ENCODE data around the gene KCP.

DNA sequence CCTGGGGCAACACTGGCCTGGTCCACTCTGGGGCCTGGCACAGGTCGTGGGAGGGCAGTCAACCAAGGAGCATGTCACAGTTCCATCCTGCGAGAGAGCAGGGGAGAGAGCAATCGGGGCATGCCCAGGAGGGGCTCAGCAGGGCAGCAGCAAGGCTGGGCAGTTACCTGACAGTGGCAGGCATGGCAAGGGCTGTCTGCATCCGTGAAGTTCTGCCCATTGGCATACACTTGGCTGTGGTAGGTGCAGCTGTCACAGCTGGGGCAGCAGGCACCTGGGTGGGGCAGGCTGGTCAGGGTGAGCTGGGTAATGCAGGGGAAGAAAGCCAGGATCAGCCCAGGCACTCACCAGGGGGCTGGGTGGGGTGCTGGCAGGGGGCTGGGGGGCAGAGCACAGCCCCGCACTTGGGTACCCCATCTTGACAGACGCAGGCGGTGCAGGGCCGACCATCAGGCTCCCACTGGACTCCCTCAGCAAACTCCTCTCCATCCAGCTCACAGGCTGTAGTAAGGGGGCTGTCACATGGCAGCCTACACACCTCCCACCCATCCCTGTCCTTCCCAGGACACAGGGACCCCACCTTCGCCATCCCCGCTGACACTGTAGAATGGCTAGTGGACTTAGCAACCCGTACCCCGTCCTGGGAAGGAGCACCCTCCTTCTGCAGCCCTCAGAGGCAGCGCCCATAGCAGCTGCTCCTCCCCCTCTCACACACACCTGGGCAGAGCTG, 17.8 kb downstream of the KCP start:
- TF ChIP-seq EZH2 (IDR thresholded peaks at IDR 0.05; ENCODE audit: borderline replicate concordance, insufficient read depth, low read length, poor library complexity, severe bottlenecking) (no peak), EP300 (conservative IDR thresholded peaks at IDR 0.05; ENCODE audit: poor library complexity, severe bottlenecking) (no peak), POLR2AphosphoS5 (IDR thresholded peaks at IDR 0.05) (no peak), RAD21 (conservative IDR thresholded peaks at IDR 0.05) (no peak)
- TF ChIP-seq, protein P1, sequence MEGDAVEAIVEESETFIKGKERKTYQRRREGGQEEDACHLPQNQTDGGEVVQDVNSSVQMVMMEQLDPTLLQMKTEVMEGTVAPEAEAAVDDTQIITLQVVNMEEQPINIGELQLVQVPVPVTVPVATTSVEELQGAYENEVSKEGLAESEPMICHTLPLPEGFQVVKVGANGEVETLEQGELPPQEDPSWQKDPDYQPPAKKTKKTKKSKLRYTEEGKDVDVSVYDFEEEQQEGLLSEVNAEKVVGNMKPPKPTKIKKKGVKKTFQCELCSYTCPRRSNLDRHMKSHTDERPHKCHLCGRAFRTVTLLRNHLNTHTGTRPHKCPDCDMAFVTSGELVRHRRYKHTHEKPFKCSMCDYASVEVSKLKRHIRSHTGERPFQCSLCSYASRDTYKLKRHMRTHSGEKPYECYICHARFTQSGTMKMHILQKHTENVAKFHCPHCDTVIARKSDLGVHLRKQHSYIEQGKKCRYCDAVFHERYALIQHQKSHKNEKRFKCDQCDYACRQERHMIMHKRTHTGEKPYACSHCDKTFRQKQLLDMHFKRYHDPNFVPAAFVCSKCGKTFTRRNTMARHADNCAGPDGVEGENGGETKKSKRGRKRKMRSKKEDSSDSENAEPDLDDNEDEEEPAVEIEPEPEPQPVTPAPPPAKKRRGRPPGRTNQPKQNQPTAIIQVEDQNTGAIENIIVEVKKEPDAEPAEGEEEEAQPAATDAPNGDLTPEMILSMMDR (IDR thresholded peaks at IDR 0.05; ENCODE audit: poor library complexity, severe bottlenecking), result no peak
